Activated CD4-positive, alpha-beta T cell treated with anti-CD3 and anti-CD28 coated beads, Interleukin-2, amount 10 ng/mL, durations not matched to agents 24 days and 14 days (primary cell): ENCODE data around the gene CSAG3. TPM values are rescaled to one million over a fixed set of nuclear protein-coding genes. Genes with fewer than 3 reads are reported as not detected.
"Not testable (repeated sequence)": the region's sequence is repeated elsewhere in the genome, so short reads cannot be mapped to it uniquely, and the experiment has no call there.

Source experiments
- DNase-seq: peaks from one replicate; pipeline ENCODE4 v3.0.0; 2022
- H3K27ac Mint-ChIP-seq: one replicate; pipeline ENCODE4 v1.8.0; 2022; ENCODE audit warnings: mild to moderate bottlenecking, mixed read lengths
- H3K27me3 Mint-ChIP-seq: one replicate; pipeline ENCODE4 v1.8.0; 2022; ENCODE audit warnings: mixed read lengths
- H3K36me3 Mint-ChIP-seq: one replicate; pipeline ENCODE4 v1.8.0; 2022; ENCODE audit warnings: low read depth, mild to moderate bottlenecking, mixed read lengths
- H3K4me1 Mint-ChIP-seq: one replicate; pipeline ENCODE4 v1.8.0; 2021; ENCODE audit warnings: mixed read lengths
- H3K4me3 Mint-ChIP-seq: one replicate; pipeline ENCODE4 v1.8.0; 2022; ENCODE audit warnings: mild to moderate bottlenecking, moderate library complexity, mixed read lengths
- H3K9me3 Mint-ChIP-seq: one replicate; pipeline ENCODE4 v1.8.0; 2021; ENCODE audit warnings: mixed read lengths
- intact Hi-C: fragments of 100-400 bp; cut with micrococcal nuclease; formaldehyde crosslinking; loops from one replicate; pipeline ENCODE4 v1.15.1; 2023
- total RNA-seq: library from RNA; stranded (reverse); gene quantifications from 2 replicates; pipeline ENCODE4 v1.2.3, GENCODE V29; 2022

The CSAG3 gene
- 0.80 and 1.1 TPM in 2 replicates for total RNA-seq

- H3K4me1 Mint-ChIP-seq, DNase-seq, H3K27me3 Mint-ChIP-seq, H3K36me3 Mint-ChIP-seq, intact Hi-C loops, H3K27ac Mint-ChIP-seq, H3K4me3 Mint-ChIP-seq, H3K9me3 Mint-ChIP-seq: not testable (repeated sequence)
These were observed at the start of gene CSAG3 for GRCh38 chrX:152758918-152759317. CSAG3 (plus strand) TSS chrX:152759218.

- H3K27me3 Mint-ChIP-seq, H3K27ac Mint-ChIP-seq, H3K4me1 Mint-ChIP-seq, H3K9me3 Mint-ChIP-seq, DNase-seq, intact Hi-C loops, H3K36me3 Mint-ChIP-seq, H3K4me3 Mint-ChIP-seq: not testable (repeated sequence)
These were observed 45.8 kb upstream of the CSAG3 start for GRCh38 chrX:152713195-152713594.

GRCh38 chrX:152713815-152714787 is 44.9 kb upstream of the CSAG3 start, which contains the start of gene MAGEA2B:
MAGEA2B (plus strand) TSS chrX:152714628; CDS start chrX:152717107, 2,479 bp downstream.
- DNase-seq, H3K36me3 Mint-ChIP-seq, H3K4me1 Mint-ChIP-seq, H3K27ac Mint-ChIP-seq, intact Hi-C loops, H3K9me3 Mint-ChIP-seq, H3K4me3 Mint-ChIP-seq, H3K27me3 Mint-ChIP-seq: not testable (repeated sequence)

DNA sequence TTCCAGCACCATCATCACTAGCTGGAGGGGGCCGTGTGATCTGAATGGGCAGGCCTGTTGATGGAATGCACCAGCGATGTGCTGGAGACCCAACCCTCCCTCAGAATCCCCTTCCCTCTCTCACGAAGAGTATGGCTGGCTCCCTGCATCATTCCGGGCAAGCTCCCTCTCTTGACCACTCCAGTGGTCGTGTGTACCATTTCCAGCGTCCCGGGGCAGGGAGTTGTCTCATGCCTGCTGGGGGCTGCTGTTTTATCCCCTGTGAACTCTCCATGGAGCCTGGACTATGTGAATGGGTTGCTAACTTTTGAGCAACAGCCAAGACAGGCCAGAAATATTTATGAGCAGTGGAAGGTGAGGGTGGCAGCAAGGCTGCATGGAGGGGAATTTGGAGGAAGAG is 33.6 kb upstream of the CSAG3 start:
- no peak for DNase-seq
- Mint-ChIP-seq H3K4me3 (no peak overlapping the region), H3K9me3 (no peaks in the 10 kb centered on the region), H3K36me3 (no peaks in the 10 kb centered on the region), H3K4me1 (no peaks in the 10 kb centered on the region), H3K27me3 (peaks cover 4% of the 10 kb centered on the region), H3K27ac (no peak overlapping the region)
- intact Hi-C loops: no loop called here

- Mint-ChIP-seq H3K27me3 (peaks cover 4% of the 10 kb centered on the region), H3K27ac (no peak within 1 kb of the TSS)
These were observed 25.6 kb upstream of the CSAG3 start, which contains the start of the genes CSAG1 and MAGEA12 for GRCh38 chrX:152733261-152733975. CSAG1 (minus strand) TSS chrX:152733721; CDS start chrX:152732460, 1,261 bp downstream. MAGEA12 (plus strand) TSS chrX:152733757; CDS start chrX:152736162, 2,405 bp downstream.

GRCh38 chrX:152734143-152734858 is 24.7 kb upstream of the CSAG3 start:
- peak; percentile 17 for DNase-seq
- H3K4me1 Mint-ChIP-seq, intact Hi-C loops, H3K27ac Mint-ChIP-seq, H3K9me3 Mint-ChIP-seq, H3K36me3 Mint-ChIP-seq, H3K27me3 Mint-ChIP-seq, H3K4me3 Mint-ChIP-seq: not testable (repeated sequence)

More at GRCh38 chrX:152733261-152733975, 25.6 kb upstream of the CSAG3 start, which contains the start of the genes CSAG1 and MAGEA12:
- peak; percentile 18 for DNase-seq
- no peak within 1 kb of the TSS for H3K4me3 Mint-ChIP-seq
- H3K4me1 Mint-ChIP-seq: no peaks in the 10 kb centered on the region
- intact Hi-C loops: no loop called here
- no peaks in the 10 kb centered on the region for H3K36me3 Mint-ChIP-seq
- H3K9me3 Mint-ChIP-seq: no peaks in the 10 kb centered on the region

DNA sequence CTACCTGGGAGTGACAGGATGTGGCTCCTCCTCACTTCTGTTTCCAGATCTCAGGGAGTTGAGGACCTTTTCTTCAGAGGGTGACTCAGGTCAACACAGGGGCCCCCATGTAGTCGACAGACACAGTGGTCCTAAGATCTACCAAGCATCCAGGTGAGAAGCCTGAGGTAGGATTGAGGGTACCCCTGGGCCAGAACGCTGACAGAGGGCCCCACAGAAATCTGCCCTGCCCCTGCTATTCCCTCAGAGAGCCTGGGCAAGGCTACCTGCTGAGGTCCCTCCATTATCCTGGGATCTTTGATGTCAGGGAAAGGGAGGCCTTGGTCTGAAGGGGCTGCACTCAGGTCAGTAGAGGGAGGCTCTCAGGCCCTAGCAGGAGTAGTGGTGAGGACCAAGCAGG is 23.9 kb upstream of the CSAG3 start:
- Mint-ChIP-seq H3K4me1 (no peaks in the 10 kb centered on the region), H3K9me3 (no peaks in the 10 kb centered on the region), H3K4me3 (no peak overlapping the region), H3K27me3 (peaks cover 1% of the 10 kb centered on the region), H3K27ac (no peak overlapping the region), H3K36me3 (no peaks in the 10 kb centered on the region)
- DNase-seq: no peak
- intact Hi-C loops: no loop called here

DNA sequence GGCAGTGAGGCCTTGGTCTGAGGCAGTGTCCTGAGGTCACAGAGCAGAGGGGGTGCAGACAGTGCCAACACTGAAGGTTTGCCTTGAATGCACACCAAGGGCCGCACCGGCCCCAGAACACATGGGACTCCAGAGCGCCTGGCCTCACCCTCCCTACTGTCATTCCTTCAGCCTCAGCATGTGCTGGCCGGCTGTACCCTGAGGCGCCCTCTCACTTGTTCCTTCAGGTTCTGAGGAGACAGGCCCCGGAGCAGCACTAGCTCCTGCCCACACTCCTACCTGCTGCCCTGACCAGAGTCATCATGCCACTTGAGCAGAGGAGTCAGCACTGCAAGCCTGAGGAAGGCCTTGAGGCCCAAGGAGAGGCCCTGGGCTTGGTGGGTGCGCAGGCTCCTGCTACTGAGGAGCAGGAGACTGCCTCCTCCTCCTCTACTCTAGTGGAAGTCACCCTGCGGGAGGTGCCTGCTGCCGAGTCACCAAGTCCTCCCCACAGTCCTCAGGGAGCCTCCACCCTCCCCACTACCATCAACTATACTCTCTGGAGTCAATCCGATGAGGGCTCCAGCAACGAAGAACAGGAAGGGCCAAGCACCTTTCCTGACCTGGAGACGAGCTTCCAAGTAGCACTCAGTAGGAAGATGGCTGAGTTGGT is 23.0 kb upstream of the CSAG3 start:
- intact Hi-C loops: no loop called here
- H3K4me1 Mint-ChIP-seq: no peaks in the 10 kb centered on the region
- no peaks in the 10 kb centered on the region for H3K9me3 Mint-ChIP-seq
- H3K4me3 Mint-ChIP-seq: no peak overlapping the region
- no peak overlapping the region for H3K27ac Mint-ChIP-seq
- DNase-seq: peak; percentile 16
- peaks cover 1% of the 10 kb centered on the region for H3K27me3 Mint-ChIP-seq
- no peaks in the 10 kb centered on the region for H3K36me3 Mint-ChIP-seq

- H3K9me3 Mint-ChIP-seq, H3K27me3 Mint-ChIP-seq, H3K4me1 Mint-ChIP-seq, intact Hi-C loops, H3K4me3 Mint-ChIP-seq, H3K27ac Mint-ChIP-seq, H3K36me3 Mint-ChIP-seq: not testable (repeated sequence)
- DNase-seq: peak; percentile 7
These were observed 22.5 kb upstream of the CSAG3 start for GRCh38 chrX:152736528-152736927.

- no peaks in the 10 kb centered on the region for H3K36me3 Mint-ChIP-seq
- no peak overlapping the region for H3K27ac Mint-ChIP-seq
- H3K4me1 Mint-ChIP-seq: no peaks in the 10 kb centered on the region
- intact Hi-C loops: no loop called here
- H3K4me3 Mint-ChIP-seq: no peak overlapping the region
- no peaks in the 10 kb centered on the region for H3K9me3 Mint-ChIP-seq
- no peak for DNase-seq
- peaks cover 1% of the 10 kb centered on the region for H3K27me3 Mint-ChIP-seq
These were observed 20.5 kb upstream of the CSAG3 start for GRCh38 chrX:152738560-152738959.

DNA sequence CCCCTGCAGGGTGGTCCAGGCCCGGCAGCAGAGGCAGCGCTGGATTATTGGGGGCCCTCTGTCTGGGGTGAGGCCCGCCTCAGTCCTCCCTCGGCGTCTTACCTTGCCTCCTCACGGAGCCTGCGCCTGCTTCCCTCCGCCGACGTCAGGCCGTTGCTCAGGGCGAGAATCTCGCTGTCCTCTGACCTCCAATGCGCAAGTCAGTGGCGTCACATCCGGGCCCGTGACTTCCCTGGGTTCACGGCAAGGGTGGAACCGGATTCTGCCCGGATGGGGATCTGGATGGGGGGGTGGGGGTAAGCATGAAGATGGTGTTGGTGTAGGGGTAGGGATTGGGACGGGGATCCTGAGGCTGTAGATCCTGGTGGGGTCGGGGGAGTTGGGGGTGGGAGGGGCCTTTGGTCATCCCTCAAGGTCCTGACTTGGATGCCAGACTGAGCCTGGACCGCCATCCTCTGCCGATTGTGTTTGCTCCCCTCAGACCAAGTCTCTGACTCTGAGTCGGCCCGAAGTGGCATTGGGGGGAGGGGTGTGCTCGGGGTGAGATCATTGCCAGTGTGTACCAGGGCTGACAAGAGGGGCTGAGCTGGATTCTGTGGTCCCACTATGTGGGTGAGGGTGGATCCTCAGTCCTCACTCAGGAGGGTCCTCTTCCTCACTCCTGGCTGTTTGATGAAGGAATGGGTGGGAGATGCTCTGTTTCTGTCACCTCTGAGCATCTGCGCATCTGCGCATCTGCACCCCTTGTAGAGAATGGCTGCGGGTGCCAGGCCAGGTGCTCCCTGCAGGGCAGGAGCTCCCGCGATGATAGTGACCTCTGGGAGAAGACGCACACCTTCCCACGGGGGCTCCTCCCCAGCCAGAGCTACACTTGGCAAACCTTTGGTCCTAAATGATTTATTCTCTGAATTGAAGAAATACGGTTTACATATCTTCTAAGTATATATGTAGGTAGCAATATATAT is 5.0 kb upstream of the CSAG3 start, which contains the start of gene MAGEA2:
MAGEA2 (minus strand) TSS at position 157 of the 965 bp plus-strand sequence. CDS start 2,479 bp downstream, outside the sequence.
- H3K4me3 Mint-ChIP-seq, DNase-seq, H3K36me3 Mint-ChIP-seq, H3K4me1 Mint-ChIP-seq, intact Hi-C loops, H3K9me3 Mint-ChIP-seq, H3K27ac Mint-ChIP-seq, H3K27me3 Mint-ChIP-seq: not testable (repeated sequence)

DNA sequence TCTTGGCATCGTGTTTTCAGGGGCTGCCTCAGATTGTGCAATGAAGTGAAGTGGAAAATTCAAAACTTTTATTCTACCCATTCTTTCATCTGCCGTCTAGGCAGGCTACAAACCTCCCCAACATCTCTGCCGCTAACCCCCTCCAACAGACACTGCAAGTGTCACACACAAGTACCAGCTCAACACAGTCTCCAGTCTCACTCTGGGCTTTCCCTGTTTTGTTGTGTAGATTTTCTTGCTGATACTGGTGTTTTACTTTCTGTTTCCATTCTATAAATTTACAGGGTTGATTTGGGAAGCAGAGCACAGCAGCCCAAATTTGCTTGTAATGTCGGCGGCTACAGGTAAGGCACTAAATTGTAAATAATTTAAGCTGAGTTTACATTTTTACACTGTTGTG is 4.1 kb upstream of the CSAG3 start:
- H3K4me1 Mint-ChIP-seq, H3K27me3 Mint-ChIP-seq, intact Hi-C loops, DNase-seq, H3K9me3 Mint-ChIP-seq, H3K27ac Mint-ChIP-seq, H3K4me3 Mint-ChIP-seq, H3K36me3 Mint-ChIP-seq: not testable (repeated sequence)
